GM08714 (cell line): ENCODE data around the gene OOSP4A.

Source experiments
- H3K4me3 ChIP-seq: fragments of 200-500 bp; sonication (Bioruptor generic); 2 replicates; pipeline ENCODE4 v1.5.1; 2014; ENCODE audit warnings: mild to moderate bottlenecking, low read length, inconsistent platforms
- ZNF274 ChIP-seq: IDR thresholded peaks from 2 replicates; pipeline ENCODE4 v1.6.1; 2012; ENCODE audit warnings: mild to moderate bottlenecking, low read depth, low read length

The OOSP4A gene

GRCh38 chr11:60003729-60004128, 39.9 kb downstream of the OOSP4A start:
- no peak overlapping the region for H3K4me3 ChIP-seq
- TF ChIP-seq ZNF274, result no peak

- no peak for TF ChIP-seq ZNF274
- no peak overlapping the region for H3K4me3 ChIP-seq
Observed at GRCh38 chr11:60005360-60005759, 41.5 kb downstream of the OOSP4A start.

- no peak within 1 kb of the TSS for H3K4me3 ChIP-seq
- TF ChIP-seq ZNF274, result no peak
Observed at GRCh38 chr11:60016881-60017280, 53.0 kb downstream of the OOSP4A start, which contains the start of gene OOSP4B. TSS of gene OOSP4B (plus strand) at chr11:60017181.

GRCh38 chr11:60018058-60018457, 54.2 kb downstream of the OOSP4A start:
- H3K4me3 ChIP-seq, result no peak overlapping the region
- no peak for TF ChIP-seq ZNF274
